DMS 273 (cell line): ENCODE results near the gene PON2.
"Not testable (repeated sequence)": the region's sequence is repeated elsewhere in the genome, so short reads cannot be mapped to it uniquely, and the experiment has no call there.

Experiments
- DNase-seq: peaks from one replicate; lab custom pipeline; 2025; ENCODE audit not compliant: unreplicated experiment; lab: John Stamatoyannopoulos, UW

Gene PON2

GRCh38 chr7:95434557-95435421, at the start of gene PON2:
Gene PON2 (minus strand): TSS chr7:95435028. CDS start chr7:95434951, 77 bp downstream.
- DNase-seq: peak; percentile 93

- DNase-seq: no peak
Measured at GRCh38 chr7:95482424-95482823, 47.6 kb upstream of the PON2 start.

GRCh38 chr7:95481271-95482165, 46.7 kb upstream of the PON2 start:
- no peak for DNase-seq

GRCh38 chr7:95479992-95480624, 45.3 kb upstream of the PON2 start:
- DNase-seq: no peak

- peak; percentile 71 for DNase-seq
Measured at GRCh38 chr7:95478272-95479037, 43.6 kb upstream of the PON2 start.

GRCh38 chr7:95476904-95477594, 42.2 kb upstream of the PON2 start:
- peak; percentile 91 for DNase-seq

GRCh38 chr7:95476072-95476847, 41.4 kb upstream of the PON2 start:
- peak; percentile 32 for DNase-seq

GRCh38 chr7:95473276-95473985, 38.6 kb upstream of the PON2 start:
- no peak for DNase-seq

- DNase-seq: peak; percentile 17
Measured at GRCh38 chr7:95472581-95473161, 37.8 kb upstream of the PON2 start.

GRCh38 chr7:95471071-95471470, 36.2 kb upstream of the PON2 start:
- DNase-seq: no peak

GRCh38 chr7:95470452-95470851, 35.6 kb upstream of the PON2 start:
- peak; percentile 31 for DNase-seq

- DNase-seq: peak; percentile 81
Measured at GRCh38 chr7:95469848-95470247, 35.0 kb upstream of the PON2 start.

GRCh38 chr7:95469187-95469586, 34.4 kb upstream of the PON2 start:
- DNase-seq: no peak

GRCh38 chr7:95467912-95468607, 33.2 kb upstream of the PON2 start:
- no peak for DNase-seq

GRCh38 chr7:95460653-95461052, 25.8 kb upstream of the PON2 start:
- not testable (repeated sequence) for DNase-seq

GRCh38 chr7:95457947-95458346, 23.1 kb upstream of the PON2 start:
- no peak for DNase-seq

- no peak for DNase-seq
Measured at GRCh38 chr7:95454438-95455045, 19.7 kb upstream of the PON2 start.
